HG03457 (cell line): Measurements from ENCODE around the gene PSKH1.

ENCODE experiments used
- ATAC-seq: cut with Tn5 transposase; IDR thresholded peaks from one replicate; pipeline ENCODE4 v1.9.1; 2021; ENCODE audit warnings: moderate number of reproducible peaks; ENCODE audit not compliant: unreplicated experiment

The PSKH1 gene

GRCh38 chr16:67977005-67977404 is 84.0 kb downstream of the PSKH1 start:
- no peak for ATAC-seq

GRCh38 chr16:67977469-67978227 is 84.6 kb downstream of the PSKH1 start:
- no peak for ATAC-seq
